PC-3 (cell line): ENCODE data around the gene EPN2. TPM values are rescaled to one million over a fixed set of nuclear protein-coding genes. Genes with fewer than 3 reads are reported as not detected.

Source experiments
- ATAC-seq: fragments of 200-7000 bp; cut with Tn5 transposase; 2 replicates; pipeline ENCODE4 v1.9.1; 2020; ENCODE audit warnings: mild to moderate bottlenecking, moderate library complexity
- BruUV-seq: library from RNA; stranded (reverse); fragments of 400-500 nt; replicated peaks from 2 replicates; lab custom pipeline; 2021; lab: Mats Ljungman, UMichigan
- CTCF ChIA-PET: fragments of 300-600 bp; sonication (Branson Sonifier 250); formaldehyde crosslinking; loops from one replicate; lab custom pipeline; 2022; ENCODE audit warnings: antibody characterized with exemption; lab: Charles Lee
- POLR2A ChIA-PET: fragments of 300-600 bp; sonication (Branson Sonifier 250); formaldehyde crosslinking; loops from one replicate; lab custom pipeline; 2022; ENCODE audit warnings: antibody characterized with exemption; ENCODE audit not compliant: unreplicated experiment; lab: Charles Lee
- DNase-seq: peaks from one replicate; pipeline ENCODE4 v3.0.0-alpha.2; 2015
- H2AFZ ChIP-seq: fragments of 300-600 bp; sonication (generic); 2 replicates; pipeline ENCODE4 v1.6.0; 2016; ENCODE audit warnings: antibody characterized with exemption, low read length
- H3F3A ChIP-seq: fragments of 300-600 bp; sonication (generic); one replicate; pipeline ENCODE4 v1.6.0; 2017; ENCODE audit warnings: antibody characterized with exemption, low read length, control low read depth, mild to moderate bottlenecking; ENCODE audit not compliant: unreplicated experiment
- H3K27ac ChIP-seq: fragments of 300-600 bp; sonication (generic); 2 replicates; pipeline ENCODE4 v1.5.1; 2016; ENCODE audit warnings: mild to moderate bottlenecking, low read length
- H3K27me3 ChIP-seq: fragments of 300-600 bp; sonication (generic); 2 replicates; pipeline ENCODE4 v1.6.1; 2016; ENCODE audit warnings: low read length, mixed read lengths
- H3K36me3 ChIP-seq: fragments of 300-600 bp; sonication (generic); 2 replicates; pipeline ENCODE4 v1.6.1; 2016; ENCODE audit warnings: low read depth, mixed run types, low read length, mixed read lengths
- H3K4me1 ChIP-seq: fragments of 300-600 bp; sonication (generic); 2 replicates; pipeline ENCODE4 v1.5.1; 2016; ENCODE audit warnings: low read length; ENCODE audit not compliant: insufficient read depth
- H3K4me2 ChIP-seq: fragments of 300-600 bp; sonication (generic); 2 replicates; pipeline ENCODE4 v1.6.0; 2016; ENCODE audit warnings: low read length
- H3K4me3 ChIP-seq: fragments of 300-600 bp; sonication (generic); 2 replicates; pipeline ENCODE4 v1.5.1; 2016; ENCODE audit warnings: mild to moderate bottlenecking, low read length, mixed read lengths
- H3K79me2 ChIP-seq: fragments of 300-600 bp; sonication (generic); 2 replicates; pipeline ENCODE4 v1.6.1; 2017; ENCODE audit warnings: low read length, mixed read lengths
- H3K9ac ChIP-seq: fragments of 300-600 bp; sonication (generic); 2 replicates; pipeline ENCODE4 v1.6.0; 2016; ENCODE audit warnings: mild to moderate bottlenecking, low read length
- H3K9me2 ChIP-seq: fragments of 300-600 bp; sonication (generic); replicated peaks from 2 replicates; pipeline ENCODE4 v1.6.1; 2016; ENCODE audit warnings: mixed run types, low read length, mixed read lengths
- H3K9me3 ChIP-seq: fragments of 300-600 bp; sonication (generic); 2 replicates; pipeline ENCODE4 v1.6.1; 2016; ENCODE audit warnings: low read length, mixed read lengths
- H4K20me1 ChIP-seq: fragments of 300-600 bp; sonication (generic); 2 replicates; pipeline ENCODE4 v1.6.1; 2016; ENCODE audit warnings: low read length, mixed read lengths
- EZH2 ChIP-seq: fragments of 300-600 bp; sonication (generic); IDR thresholded peaks from one replicate; pipeline ENCODE4 v1.6.1; 2017; ENCODE audit warnings: antibody characterized with exemption, mild to moderate bottlenecking, low read length; ENCODE audit not compliant: unreplicated experiment
- EZH2phosphoT487 ChIP-seq: fragments of 300-600 bp; sonication (generic); IDR thresholded peaks from 2 replicates; pipeline ENCODE4 v1.6.1; 2018; ENCODE audit warnings: mild to moderate bottlenecking, antibody characterized with exemption, low read length, borderline replicate concordance
- intact Hi-C: fragments of 100-400 bp; cut with micrococcal nuclease; formaldehyde crosslinking; loops from 2 replicates; pipeline ENCODE4 v1.9.0; 2023
- total RNA-seq: library from RNA; depleted of rRNA; stranded (reverse); fragments of >200 nt; gene quantifications from 2 replicates; pipeline ENCODE4 v1.2.3, GENCODE V29; 2014
- TF ChIP-seq, protein P1 (sequence below): fragments of 300-600 bp; sonication (generic); conservative IDR thresholded peaks from 2 replicates; pipeline ENCODE4 v1.5.1; 2017; ENCODE audit warnings: antibody characterized with exemption, low read depth, mild to moderate bottlenecking, low read length

EPN2 gene
- total RNA-seq, 1 experiment from 2014 or later = 46.4 TPM

DNA sequence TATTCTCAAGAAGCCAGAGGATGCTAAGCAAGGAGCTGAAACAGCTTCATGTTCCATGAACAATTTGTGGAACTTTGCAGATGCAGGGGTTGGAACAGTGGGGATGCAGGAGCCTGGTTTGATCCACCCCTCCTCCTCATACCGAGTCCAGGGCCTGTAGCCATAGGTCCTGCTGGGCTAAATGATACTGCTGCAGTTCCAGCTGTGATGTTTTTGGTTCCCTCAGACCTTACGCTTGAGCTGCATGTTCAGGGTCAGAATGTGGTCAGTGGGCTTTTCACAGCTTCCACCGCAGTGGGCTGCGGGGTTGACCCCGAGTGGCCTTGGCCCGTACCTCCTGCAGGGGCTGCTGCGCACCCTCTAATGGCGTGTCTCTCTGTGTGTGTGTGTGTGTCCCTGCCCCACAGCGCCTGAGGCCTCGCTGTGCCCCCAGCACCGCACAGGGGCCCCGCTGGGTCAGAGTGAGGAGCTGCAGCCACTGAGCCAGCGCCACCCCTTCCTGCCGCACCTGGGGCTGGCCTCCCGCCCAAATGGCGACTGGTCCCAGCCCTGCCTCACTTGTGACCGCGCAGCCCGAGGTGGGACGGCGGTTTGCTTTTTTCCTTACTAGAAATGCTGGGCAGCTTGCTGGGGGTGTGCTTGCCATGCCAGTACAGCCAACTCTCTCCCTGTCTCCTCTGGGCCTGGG lies 48.2 kb downstream of the EPN2 start:
- 0 out of 2 replicates have a peak, but pooled peaks cover 7% of the 10 kb centered on the region for H4K20me1 ChIP-seq
- ATAC-seq = no peak
- intact Hi-C loops = no loop called here

DNA sequence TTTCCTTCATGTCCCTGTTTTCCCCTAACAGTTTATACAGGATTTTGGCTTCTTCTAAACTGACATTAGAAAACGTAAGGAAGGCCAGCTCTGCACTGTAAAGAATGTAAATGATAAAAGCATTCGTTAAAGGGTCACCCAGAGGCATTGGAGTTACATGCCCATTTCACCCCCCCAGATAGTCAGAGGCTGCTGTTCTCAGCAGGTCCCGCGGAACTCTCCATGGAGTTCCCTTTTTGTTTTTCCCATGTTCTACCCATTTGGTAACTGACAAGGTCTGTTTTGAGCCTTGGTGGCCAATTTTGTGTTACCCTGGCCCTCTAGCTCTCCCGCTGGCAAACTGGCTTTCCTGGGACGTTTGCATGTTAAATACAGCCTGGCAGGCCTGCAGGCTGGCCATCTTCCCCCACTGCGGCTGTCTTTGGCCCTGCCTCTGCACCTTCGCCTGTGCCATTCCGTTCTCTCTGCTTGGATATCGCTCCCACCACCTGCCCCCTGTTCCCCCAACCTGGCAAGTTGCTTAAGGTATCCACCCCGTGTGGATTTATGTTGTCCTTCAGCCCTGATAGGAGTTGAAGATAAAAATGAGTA lies 49.7 kb downstream of the EPN2 start:
- ChIA-PET CTCF (no interaction called here), POLR2A (no interaction called here)
- Histone ChIP-seq H3F3A (no peaks in the 10 kb centered on the region), H3K27me3 (no peaks in the 10 kb centered on the region), H3K4me2 (no peak overlapping the region), H2AFZ (no peak overlapping the region), H3K36me3 (peaks cover 21% of the 10 kb centered on the region; the same call in 1 of the 2 replicates), H3K9me2 (no peaks in the 10 kb centered on the region), H3K9ac (no peak overlapping the region), H3K79me2 (peaks cover 30% of the 10 kb centered on the region), H3K9me3 (no peaks in the 10 kb centered on the region), H4K20me1 (0 out of 2 replicates have a peak, but pooled peaks cover 9% of the 10 kb centered on the region), H3K27ac (no peak overlapping the region), H3K4me1 (no peaks in the 10 kb centered on the region), H3K4me3 (no peak overlapping the region)
- ATAC-seq (no peak), DNase-seq (no peak)
- intact Hi-C loops = no loop called here
- no TSS peak for BruUV-seq
- TF ChIP-seq EZH2phosphoT487 = no peak
- no peak for TF ChIP-seq EZH2
- TF ChIP-seq, protein P1, sequence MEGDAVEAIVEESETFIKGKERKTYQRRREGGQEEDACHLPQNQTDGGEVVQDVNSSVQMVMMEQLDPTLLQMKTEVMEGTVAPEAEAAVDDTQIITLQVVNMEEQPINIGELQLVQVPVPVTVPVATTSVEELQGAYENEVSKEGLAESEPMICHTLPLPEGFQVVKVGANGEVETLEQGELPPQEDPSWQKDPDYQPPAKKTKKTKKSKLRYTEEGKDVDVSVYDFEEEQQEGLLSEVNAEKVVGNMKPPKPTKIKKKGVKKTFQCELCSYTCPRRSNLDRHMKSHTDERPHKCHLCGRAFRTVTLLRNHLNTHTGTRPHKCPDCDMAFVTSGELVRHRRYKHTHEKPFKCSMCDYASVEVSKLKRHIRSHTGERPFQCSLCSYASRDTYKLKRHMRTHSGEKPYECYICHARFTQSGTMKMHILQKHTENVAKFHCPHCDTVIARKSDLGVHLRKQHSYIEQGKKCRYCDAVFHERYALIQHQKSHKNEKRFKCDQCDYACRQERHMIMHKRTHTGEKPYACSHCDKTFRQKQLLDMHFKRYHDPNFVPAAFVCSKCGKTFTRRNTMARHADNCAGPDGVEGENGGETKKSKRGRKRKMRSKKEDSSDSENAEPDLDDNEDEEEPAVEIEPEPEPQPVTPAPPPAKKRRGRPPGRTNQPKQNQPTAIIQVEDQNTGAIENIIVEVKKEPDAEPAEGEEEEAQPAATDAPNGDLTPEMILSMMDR = no peak

More for the DNA sequence above, 48.2 kb downstream of the EPN2 start:
- Histone ChIP-seq H3K79me2 (peaks cover 28% of the 10 kb centered on the region), H3K36me3 (peaks cover 23% of the 10 kb centered on the region; the same call in 1 of the 2 replicates), H2AFZ (no peak overlapping the region), H3K9me3 (no peaks in the 10 kb centered on the region), H3K4me1 (no peaks in the 10 kb centered on the region), H3K4me2 (no peak overlapping the region), H3F3A (no peaks in the 10 kb centered on the region), H3K4me3 (no peak overlapping the region), H3K27me3 (no peaks in the 10 kb centered on the region), H3K9me2 (no peaks in the 10 kb centered on the region), H3K27ac (no peak overlapping the region), H3K9ac (no peak overlapping the region)
- no peak for DNase-seq
- TF ChIP-seq EZH2 (no peak), EZH2phosphoT487 (no peak)
- TF ChIP-seq, protein P1 = no peak
- ChIA-PET CTCF (no interaction called here), POLR2A (no interaction called here)
- BruUV-seq = no TSS peak

DNA sequence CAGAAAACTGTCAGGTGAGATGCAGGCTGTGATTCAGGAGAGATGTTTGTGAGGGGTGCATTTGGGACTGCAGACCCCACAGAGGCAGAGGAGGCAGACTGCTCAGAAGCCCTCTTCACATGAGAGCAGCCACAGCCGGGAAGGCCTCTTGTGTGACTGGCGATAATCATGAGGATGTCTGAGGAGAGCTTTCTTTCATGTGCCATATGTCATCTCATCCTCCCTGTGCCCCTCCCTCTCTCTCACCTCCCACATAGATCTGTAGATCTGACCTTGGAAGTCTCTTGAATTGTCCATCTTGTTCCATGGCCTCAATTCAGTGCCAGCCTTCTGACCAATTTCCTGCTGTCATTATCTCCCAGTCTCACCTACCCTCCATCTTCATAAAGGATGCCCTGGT lies 50.5 kb downstream of the EPN2 start:
- DNase-seq (no peak), ATAC-seq (no peak)
- Histone ChIP-seq H3F3A (no peaks in the 10 kb centered on the region), H3K27me3 (no peaks in the 10 kb centered on the region), H3K4me1 (no peaks in the 10 kb centered on the region), H4K20me1 (0 out of 2 replicates have a peak, but pooled peaks cover 12% of the 10 kb centered on the region), H2AFZ (no peak overlapping the region), H3K9me3 (no peaks in the 10 kb centered on the region), H3K27ac (no peak overlapping the region), H3K36me3 (peaks cover 16% of the 10 kb centered on the region; the same call in 1 of the 2 replicates), H3K9ac (no peak overlapping the region), H3K4me3 (no peak overlapping the region), H3K9me2 (no peaks in the 10 kb centered on the region), H3K79me2 (peaks cover 35% of the 10 kb centered on the region), H3K4me2 (no peak overlapping the region)
- TF ChIP-seq EZH2phosphoT487 (no peak), EZH2 (no peak)
- TF ChIP-seq, protein P1 = no peak
- ChIA-PET POLR2A (no interaction called here), CTCF (no interaction called here)
- intact Hi-C loops = no loop called here
- no TSS peak for BruUV-seq
